ENCODE results near the gene PHB1.

GRCh38 chr17:49436174-49436573 is 21.5 kb upstream of the PHB1 start:
- TF ChIP-seq CTCF (IDR thresholded peaks at IDR 0.05) (no peak), POLR2A (IDR thresholded peaks at IDR 0.05) (no peak)
